HepG2 (cell line): ENCODE data around the gene SMARCA2. TPM values are rescaled to one million over a fixed set of nuclear protein-coding genes. Genes with fewer than 3 reads are reported as not detected.

Experiments
- ATAC-seq: fragments of 200-7000 bp; cut with Tn5 transposase; 3 replicates; pipeline ENCODE4 v1.9.1; 2020; ENCODE audit warnings: mild to moderate bottlenecking, moderate library complexity
- BruUV-seq: library from RNA; stranded (reverse); fragments of 400-500 nt; replicated peaks from 2 replicates; lab custom pipeline; 2021; lab: Mats Ljungman, UMichigan
- CTCF ChIA-PET: fragments of 300-600 bp; formaldehyde crosslinking; extraction: SDS; loops from one replicate; lab custom pipeline; 2021; ENCODE audit warnings: low total read pairs, inconsistent platforms, low intra/inter-chr PET ratio; lab: Yijun Ruan, JAX
- POLR2A ChIA-PET: fragments of 350-600 bp; sonication (Branson Sonifier 250); formaldehyde crosslinking; loops from one replicate; lab custom pipeline; 2020; ENCODE audit warnings: antibody characterized with exemption, inconsistent platforms; lab: Yijun Ruan, JAX
- DNase-seq: peaks from one replicate; pipeline ENCODE4 v3.0.0-alpha.2; 2015; ENCODE audit warnings: low spot score
- FAIRE-seq: peaks from 3 replicates; lab custom pipeline; 2011; peaks lifted over from hg19 to GRCh38; lab: Jason Lieb, UNC
- H2AFZ ChIP-seq: one replicate; pipeline ENCODE4 v1.6.1; 2011; ENCODE audit warnings: low read length, inconsistent platforms
- H3K27ac ChIP-seq: fragments of 300-600 bp; 3 replicates; pipeline ENCODE4 v1.8.0; 2011; ENCODE audit warnings: mixed run types, mild to moderate bottlenecking, mixed read lengths, low read length, inconsistent platforms; ENCODE audit not compliant: insufficient read depth; ENCODE audit errors: extremely low read length
- H3K27me3 ChIP-seq, 2 experiments: fragments of 200-600 bp in 1 of 2; 2 replicates in 1 of 2; 3 replicates in 1 of 2; pipeline versions ENCODE4 v1.6.0 to v1.8.0; 2011; ENCODE audit warnings: low read length in 2 of 2, mild to moderate bottlenecking in 2 of 2, moderate library complexity in 2 of 2, inconsistent platforms in 1 of 2; ENCODE audit not compliant: insufficient read depth in 2 of 2, control insufficient read depth in 1 of 2
- H3K36me3 ChIP-seq, 2 experiments: fragments of 200-600 bp in 1 of 2; replicated peaks in 1 of 2; 2 replicates in 1 of 2; 3 replicates in 1 of 2; pipeline versions ENCODE4 v1.5.1 to v1.8.0; 2011; ENCODE audit warnings: low read length in 2 of 2, inconsistent platforms in 1 of 2; ENCODE audit not compliant: insufficient read depth in 2 of 2, control insufficient read depth in 1 of 2
- H3K4me1 ChIP-seq: 2 replicates; pipeline ENCODE4 v1.5.1; 2012; ENCODE audit warnings: low read length, inconsistent platforms; ENCODE audit not compliant: insufficient read depth
- H3K4me2 ChIP-seq: 2 replicates; pipeline ENCODE4 v1.6.0; 2011; ENCODE audit warnings: low read depth, low read length, inconsistent platforms
- H3K4me3 ChIP-seq, 3 experiments: fragments of 200-600 bp in 1 of 3; sonication (generic), shearing (Covaris generic) in 1 of 3; replicated peaks in 1 of 3; 2 replicates each; pipeline ENCODE4 v1.5.1; 2011 to 2016; ENCODE audit warnings: low read length in 3 of 3, inconsistent platforms in 2 of 3, low read depth in 2 of 3, mild to moderate bottlenecking in 2 of 3, control low read depth in 1 of 3, mixed read lengths in 1 of 3; ENCODE audit not compliant: insufficient read depth in 1 of 3
- H3K79me2 ChIP-seq: one replicate; pipeline ENCODE4 v1.6.1; 2011; ENCODE audit warnings: low read length, inconsistent platforms; ENCODE audit not compliant: insufficient read depth
- H3K9ac ChIP-seq: 2 replicates; pipeline ENCODE4 v1.6.0; 2011; ENCODE audit warnings: mild to moderate bottlenecking, low read depth, low read length, inconsistent platforms; ENCODE audit not compliant: insufficient read depth
- H3K9me3 ChIP-seq: 2 replicates; pipeline ENCODE4 v1.5.1; 2012; ENCODE audit warnings: mild to moderate bottlenecking, low read length
- H4K20me1 ChIP-seq: 2 replicates; pipeline ENCODE4 v1.6.0; 2011; ENCODE audit warnings: inconsistent platforms, mild to moderate bottlenecking, low read length, moderate library complexity; ENCODE audit not compliant: insufficient read depth
- ARHGAP35 ChIP-seq: sonication (generic); formaldehyde crosslinking; IDR thresholded peaks from 2 replicates; pipeline ENCODE4 v1.9.0; 2022; ENCODE audit warnings: mild to moderate bottlenecking, inconsistent platforms, moderate library complexity, missing genetic modification reagents, borderline replicate concordance
- FOXC1 ChIP-seq: sonication (generic); formaldehyde crosslinking; IDR thresholded peaks from 2 replicates; pipeline ENCODE4 v1.8.0; 2022; ENCODE audit warnings: mild to moderate bottlenecking, missing genetic modification reagents, borderline replicate concordance
- GPN1 ChIP-seq: sonication (generic); formaldehyde crosslinking; IDR thresholded peaks from 2 replicates; pipeline ENCODE4 v1.5.1; 2020; ENCODE audit warnings: missing genetic modification reagents, borderline replicate concordance
- MAFK ChIP-seq, 2 experiments: IDR thresholded peaks in 1 of 2; conservative IDR thresholded peaks in 1 of 2; 2 replicates each; pipeline ENCODE4 v1.6.1; 2011; ENCODE audit warnings: improper control_type of control experiment in 2 of 2, low read length in 2 of 2
- NR2F2 ChIP-seq: IDR thresholded peaks from 2 replicates; pipeline ENCODE4 v1.6.1; 2012; ENCODE audit warnings: low read depth, inconsistent platforms, borderline replicate concordance
- RXRB ChIP-seq: IDR thresholded peaks from 2 replicates; pipeline ENCODE4 v1.6.1; 2016; ENCODE audit warnings: borderline replicate concordance, missing genetic modification reagents, missing compliant biosample characterization
- SNRNP70 ChIP-seq: fragments of 200-400 bp; formaldehyde crosslinking; IDR thresholded peaks from 2 replicates; pipeline ENCODE4 v1.6.1; 2017; ENCODE audit warnings: mild to moderate bottlenecking, low read depth, low read length, moderate library complexity
- TCF7 ChIP-seq: sonication (generic); IDR thresholded peaks from 2 replicates; pipeline ENCODE4 v1.6.1; 2016; ENCODE audit warnings: antibody characterized with exemption, low read depth
- ZFP62 ChIP-seq: sonication (generic); formaldehyde crosslinking; IDR thresholded peaks from 2 replicates; pipeline ENCODE4 v1.4.0; 2020; ENCODE audit warnings: missing genetic modification reagents
- ZNF205 ChIP-seq: IDR thresholded peaks from 2 replicates; pipeline ENCODE4 v1.6.1; 2018; ENCODE audit warnings: missing biosample characterization, missing genetic modification reagents
- ZNF225 ChIP-seq: sonication (generic); formaldehyde crosslinking; IDR thresholded peaks from 2 replicates; pipeline ENCODE4 v1.4.0; 2020; ENCODE audit warnings: mild to moderate bottlenecking, missing genetic modification reagents
- ZNF292 ChIP-seq: sonication (generic); formaldehyde crosslinking; IDR thresholded peaks from 2 replicates; pipeline ENCODE4 v1.8.1; 2022; ENCODE audit warnings: mild to moderate bottlenecking, low read depth, missing genetic modification reagents, borderline replicate concordance
- ZNF782 ChIP-seq: sonication (generic); formaldehyde crosslinking; IDR thresholded peaks from 2 replicates; pipeline ENCODE4 v1.4.0; 2020; ENCODE audit warnings: missing genetic modification reagents, mild to moderate bottlenecking, borderline replicate concordance
- WGBS: methylation state at CpG from one replicate; pipeline ENCODE4 v1.1.6; 2017; ENCODE audit warnings: low lambda C conversion rate; 5-methylcytosine and 5-hydroxymethylcytosine counted together
- in situ Hi-C: cut with HindIII; loops from 2 replicates; pipeline ENCODE4 v1.10.0; 2017; ENCODE audit warnings: low pct_unique_long_range_greater_than_20kb; ENCODE audit not compliant: extremely low pct_ligation_motif_present
- intact Hi-C: fragments of 100-400 bp; cut with micrococcal nuclease; formaldehyde crosslinking; loops from one replicate; pipeline ENCODE4 v1.10.0; 2022; ENCODE audit not compliant: unreplicated experiment
- polyA plus RNA-seq, 8 experiments: library from polyadenylated mRNA; depleted of rRNA in 3 of 8; stranded (reverse) in 7 of 8; unstranded in 1 of 8; fragments of >200 nt; fragmentation: Illumina TruSeq in 4 of 8; extraction: Trizol in 4 of 8; gene quantifications; 2 replicates each; pipeline versions ENCODE4 v1.2.1 to v1.2.3, GENCODE V29; 2011 to 2016; ENCODE audit warnings: low read depth in 4 of 8, missing spikeins in 1 of 8, mixed read lengths in 1 of 8; ENCODE audit not compliant: insufficient read depth in 1 of 8
- total RNA-seq, 5 experiments: library from RNA; depleted of rRNA; stranded (reverse); fragments of >200 nt; fragmentation: Illumina TruSeq; extraction: Trizol; gene quantifications; 2 replicates each; pipeline ENCODE4 v1.2.3, GENCODE V29; 2016; ENCODE audit warnings: low read depth in 1 of 5
- TF ChIP-seq, protein P1 (sequence below): IDR thresholded peaks from 2 replicates; pipeline ENCODE4 v1.6.1; 2016; ENCODE audit warnings: low read depth, control low read depth

SMARCA2 gene
- total and polyA plus RNA-seq, 2 of the 13 experiments (the other 11 are each of a cell fraction or from before 2014, with no cell fraction given): 22.5 to 23.7 TPM

DNA sequence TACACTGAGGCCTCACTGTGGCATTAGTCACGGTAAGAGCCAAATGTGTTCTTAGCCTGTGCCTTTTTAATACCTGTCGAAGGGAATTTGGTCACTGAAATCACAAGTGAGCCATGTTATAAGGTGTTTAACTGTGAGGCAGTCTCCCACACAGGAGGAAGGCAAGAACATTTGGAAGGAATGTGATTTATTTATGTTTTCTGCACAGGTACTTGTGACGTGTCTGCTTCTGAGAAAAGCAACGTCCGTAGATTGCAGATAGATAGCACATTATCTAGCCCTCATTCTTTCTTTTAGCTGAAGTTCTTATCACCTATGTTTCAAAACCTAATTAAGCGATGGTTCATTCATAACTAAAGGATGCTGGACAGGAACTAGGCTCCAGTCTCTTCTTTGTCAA is 19.0 kb upstream of the SMARCA2 start:
- Histone ChIP-seq H3K4me2 (no peak overlapping the region), H3K36me3 (no peaks in the 10 kb centered on the region), H3K9ac (no peak overlapping the region), H2AFZ (no peak overlapping the region), H3K27ac (no peak overlapping the region), H3K4me1 (no peaks in the 10 kb centered on the region), H4K20me1 (no peaks in the 10 kb centered on the region), H3K9me3 (no peaks in the 10 kb centered on the region), H3K27me3 (peaks cover 0 to 3% of the 10 kb centered on the region in 2 experiments; a peak in 1 of 5 replicates), H3K79me2 (no peaks in the 10 kb centered on the region), H3K4me3 (no peak overlapping the region)
- no TSS peak for BruUV-seq
- TF ChIP-seq SNRNP70: no peak
- no peak for TF ChIP-seq NR2F2
- no peak for TF ChIP-seq ZNF205
- no peak for TF ChIP-seq ZNF292 (CRISPR knock-in tag)
- no peak for TF ChIP-seq ARHGAP35 (CRISPR knock-in tag)
- TF ChIP-seq RXRB: no peak
- TF ChIP-seq ZFP62 (CRISPR knock-in tag): no peak
- no peak for TF ChIP-seq ZNF225 (CRISPR knock-in tag)
- TF ChIP-seq FOXC1 (CRISPR knock-in tag): no peak
- TF ChIP-seq GPN1 (CRISPR knock-in tag): no peak
- no peak for TF ChIP-seq TCF7
- TF ChIP-seq, protein P1, sequence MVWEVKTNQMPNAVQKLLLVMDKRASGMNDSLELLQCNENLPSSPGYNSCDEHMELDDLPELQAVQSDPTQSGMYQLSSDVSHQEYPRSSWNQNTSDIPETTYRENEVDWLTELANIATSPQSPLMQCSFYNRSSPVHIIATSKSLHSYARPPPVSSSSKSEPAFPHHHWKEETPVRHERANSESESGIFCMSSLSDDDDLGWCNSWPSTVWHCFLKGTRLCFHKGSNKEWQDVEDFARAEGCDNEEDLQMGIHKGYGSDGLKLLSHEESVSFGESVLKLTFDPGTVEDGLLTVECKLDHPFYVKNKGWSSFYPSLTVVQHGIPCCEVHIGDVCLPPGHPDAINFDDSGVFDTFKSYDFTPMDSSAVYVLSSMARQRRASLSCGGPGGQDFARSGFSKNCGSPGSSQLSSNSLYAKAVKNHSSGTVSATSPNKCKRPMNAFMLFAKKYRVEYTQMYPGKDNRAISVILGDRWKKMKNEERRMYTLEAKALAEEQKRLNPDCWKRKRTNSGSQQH (CRISPR knock-in tag): no peak
- TF ChIP-seq ZNF782 (CRISPR knock-in tag): no peak
- no peak for TF ChIP-seq MAFK (conservative IDR thresholded peaks at IDR 0.05 in 1 of 2, IDR thresholded peaks at IDR 0.05 in 1 of 2; ENCODE audit: low read length in 2 of 2)
- POLR2A ChIA-PET: no interaction called here
- no peak for DNase-seq
- in situ Hi-C loops (no loop called here), intact Hi-C loops (no loop called here)
- no peak for FAIRE-seq
- ATAC-seq: no peak
- 31% methylated on average over 6 of the region's 6 CpGs for WGBS
- CTCF ChIA-PET: no interaction called here
